Stimulated activated CD4-positive, alpha-beta T cell treated with anti-CD3 and anti-CD28 coated beads, Interleukin-4, amount 100 ng/mL, for 1 hour (primary cell): ENCODE measurements around the gene AMOTL1.

Source experiments
- DNase-seq: peaks from one replicate; pipeline ENCODE4 v3.0.0-alpha.2; 2020

Gene AMOTL1

DNA sequence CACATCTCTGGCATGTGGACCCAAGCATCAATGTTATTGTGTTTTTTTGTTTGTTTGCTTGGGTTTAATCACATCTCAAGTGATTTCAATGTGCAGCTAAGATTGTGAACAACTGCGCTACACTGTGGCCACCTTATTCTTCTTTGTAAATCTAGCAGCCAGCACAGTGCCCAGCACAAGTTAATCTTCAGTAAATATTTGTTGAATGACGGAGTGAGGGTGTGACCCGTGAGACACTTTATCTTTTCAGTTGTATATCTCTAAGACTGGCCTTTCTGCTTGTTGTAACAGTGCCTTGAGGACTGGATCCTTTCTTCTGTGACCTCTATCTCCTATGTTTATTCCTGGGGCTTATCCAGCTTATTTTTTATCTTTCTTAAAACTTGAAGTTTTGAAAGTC is 21.4 kb upstream of the AMOTL1 start:
- DNase-seq = no peak

DNA sequence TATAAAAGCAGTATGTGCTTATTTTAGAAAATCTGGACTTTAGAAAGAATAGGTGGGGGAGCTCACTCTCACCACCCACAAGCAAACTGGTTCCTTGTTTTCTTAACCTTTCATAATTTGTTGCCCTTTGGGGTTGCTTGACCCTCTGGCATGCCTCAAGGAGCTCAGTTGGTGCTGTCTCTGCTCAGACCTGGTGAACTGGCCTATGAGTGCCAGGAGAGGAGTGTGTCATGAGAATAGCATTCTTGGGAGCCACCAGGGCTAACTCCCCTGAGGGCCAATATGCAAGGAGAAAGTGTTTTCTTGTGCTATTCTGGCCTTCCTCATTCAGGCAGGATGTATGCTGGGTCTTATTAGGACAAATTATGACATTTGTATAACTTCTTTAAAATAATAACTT is 21.0 kb upstream of the AMOTL1 start:
- DNase-seq = no peak

DNA sequence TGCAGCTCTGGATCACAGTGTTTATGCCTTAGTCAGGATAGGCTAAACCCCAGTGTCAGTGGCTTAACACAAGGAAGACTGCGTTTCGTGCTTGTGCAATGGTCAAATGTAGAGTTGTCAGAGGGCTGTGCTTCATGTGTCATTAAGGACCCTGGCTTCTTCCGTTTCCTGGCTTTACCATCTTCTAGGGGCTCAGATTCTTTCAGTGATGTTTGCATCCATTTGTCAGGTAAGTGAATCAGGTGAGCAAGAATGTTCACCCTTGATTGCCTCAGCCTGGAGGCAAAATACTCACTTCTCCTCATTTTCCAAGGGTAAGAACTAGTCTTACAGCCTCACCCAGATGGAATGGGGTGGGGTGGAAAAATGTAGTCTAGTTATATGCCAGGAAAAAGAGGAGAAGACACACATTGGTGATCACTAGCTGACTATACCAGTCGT is 20.5 kb upstream of the AMOTL1 start:
- no peak for DNase-seq

DNA sequence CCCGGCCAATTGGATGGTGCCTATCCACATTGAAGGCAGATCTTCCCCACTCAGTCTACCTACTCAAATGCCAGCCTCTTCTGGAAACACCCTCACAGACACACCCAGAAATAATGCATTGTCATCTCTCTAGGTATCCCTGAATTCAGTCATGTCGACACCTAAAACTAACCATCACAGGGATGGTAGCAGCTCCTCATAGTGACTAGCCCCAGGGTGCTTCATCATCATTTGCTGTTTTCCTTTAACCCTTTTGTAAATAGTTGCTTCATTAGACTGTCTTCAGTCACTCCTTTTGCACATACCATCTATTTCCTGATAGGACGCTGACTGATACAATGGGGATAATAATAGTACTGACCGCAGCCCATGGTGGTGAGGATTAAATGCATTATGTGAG is 18.8 kb upstream of the AMOTL1 start:
- DNase-seq = no peak

DNA sequence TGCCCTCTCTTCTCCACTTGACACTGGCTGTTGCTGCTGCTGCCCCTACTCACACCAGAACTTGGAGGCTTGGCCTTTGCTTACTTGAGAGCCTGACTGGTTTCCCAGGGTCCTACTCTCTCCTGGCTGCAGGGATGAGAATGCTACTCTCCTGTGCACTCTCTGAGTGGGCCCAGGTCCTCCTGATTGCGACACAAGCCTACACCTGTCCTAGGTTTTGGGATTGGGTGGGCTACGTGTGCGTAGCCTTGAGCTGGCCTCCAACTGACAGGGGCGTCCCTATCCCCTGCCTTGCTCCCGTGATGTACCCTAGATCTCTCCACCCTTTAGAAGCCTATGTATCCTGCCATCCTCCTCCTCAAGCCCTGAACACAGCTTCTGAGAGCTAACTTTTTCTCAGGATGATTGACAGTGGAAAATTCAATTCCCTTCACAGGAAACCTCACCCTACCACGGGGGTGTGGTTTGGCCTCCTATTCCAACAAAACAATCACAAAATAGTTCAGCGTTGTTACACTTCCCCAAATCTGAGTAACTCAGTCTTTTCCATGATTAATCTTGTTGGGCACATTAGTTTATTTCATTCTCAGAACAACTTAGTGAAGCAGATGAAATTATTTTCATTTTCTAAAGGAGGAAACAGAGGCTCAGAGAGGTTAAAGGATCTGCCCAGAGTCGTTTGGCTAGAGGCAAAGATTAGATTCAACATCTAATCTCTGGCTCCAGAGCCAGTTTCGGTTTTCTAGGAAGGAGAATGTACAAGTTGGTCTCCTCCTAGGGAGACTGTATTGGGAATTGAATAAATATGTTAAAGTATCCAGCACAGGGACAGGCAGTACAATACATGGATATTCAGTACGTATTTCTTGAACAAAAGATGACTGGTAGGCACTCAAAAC is 17.6 kb upstream of the AMOTL1 start:
- DNase-seq = no peak

DNA sequence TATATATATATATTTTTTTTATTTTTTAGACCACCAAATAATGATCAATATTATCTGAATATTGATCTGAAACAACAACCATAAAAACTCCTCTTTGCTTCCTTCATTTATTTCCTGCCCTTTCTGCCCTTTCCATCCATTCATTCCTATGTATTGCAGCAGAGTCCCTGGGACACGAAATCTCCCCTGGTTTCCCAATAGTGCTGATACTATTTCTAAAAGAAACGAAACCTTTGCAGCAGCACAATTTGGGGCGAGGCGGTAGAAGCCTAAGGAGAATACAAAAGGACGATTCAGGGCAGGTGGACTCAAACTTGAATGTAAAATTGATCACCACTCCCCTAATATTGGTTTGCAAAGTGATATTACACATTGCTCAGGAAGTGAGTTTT is 16.9 kb upstream of the AMOTL1 start:
- no peak for DNase-seq

DNA sequence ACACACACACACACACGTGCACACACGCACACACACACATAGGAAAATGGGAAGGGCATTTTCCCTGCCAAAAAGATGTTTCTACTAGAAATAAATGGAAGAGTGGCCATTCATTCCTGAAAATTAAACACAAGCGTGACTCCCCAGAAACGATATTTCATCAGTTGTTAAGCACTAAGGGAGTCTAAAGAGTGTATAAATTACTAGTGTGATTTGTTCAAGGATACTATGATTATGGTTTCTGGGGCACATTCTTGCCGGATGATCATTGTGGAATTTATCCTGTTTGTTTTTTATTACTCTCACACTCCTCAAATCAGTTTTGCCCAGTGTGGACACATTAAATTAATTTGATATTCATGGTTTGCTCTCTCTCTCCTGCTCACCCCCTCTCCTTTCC is 16.4 kb upstream of the AMOTL1 start:
- DNase-seq = no peak

DNA sequence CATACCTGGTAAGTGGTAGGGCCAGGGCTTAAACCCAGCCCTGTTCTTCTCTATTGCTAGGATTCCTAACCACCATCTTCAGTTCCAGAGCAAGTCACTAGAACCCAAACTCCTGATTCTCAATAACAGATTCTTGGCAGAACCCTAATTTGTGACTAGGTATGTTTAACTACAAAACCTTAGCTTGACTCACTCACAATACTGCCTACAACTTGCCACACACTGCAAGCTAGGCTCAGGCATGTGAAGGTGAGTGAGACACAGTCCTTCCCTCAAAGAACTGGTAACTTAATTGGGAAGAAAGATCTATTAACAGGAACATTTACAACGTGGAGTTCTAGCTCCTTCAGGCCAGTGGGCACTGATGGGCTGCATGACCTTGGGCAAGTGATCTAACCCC is 14.5 kb upstream of the AMOTL1 start:
- no peak for DNase-seq

DNA sequence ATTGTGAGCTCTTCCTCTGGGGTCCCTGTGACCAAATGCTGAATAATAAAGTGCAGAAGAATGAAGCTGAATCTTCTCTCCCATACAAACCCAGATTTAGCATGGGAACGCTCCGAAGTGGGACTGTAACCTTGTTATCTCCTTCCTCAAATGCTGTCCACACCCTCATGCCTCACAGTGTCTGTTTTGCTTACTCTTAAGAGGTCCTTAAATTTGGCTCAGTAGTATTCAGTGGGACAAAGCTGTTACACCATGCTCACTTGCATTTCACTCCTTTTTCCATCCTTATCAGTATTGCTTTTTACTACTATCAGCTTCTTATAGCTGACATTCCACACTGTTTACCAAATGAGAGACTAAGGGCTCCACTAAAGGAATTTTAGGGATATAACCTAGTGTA is 13.8 kb upstream of the AMOTL1 start:
- no peak for DNase-seq

DNA sequence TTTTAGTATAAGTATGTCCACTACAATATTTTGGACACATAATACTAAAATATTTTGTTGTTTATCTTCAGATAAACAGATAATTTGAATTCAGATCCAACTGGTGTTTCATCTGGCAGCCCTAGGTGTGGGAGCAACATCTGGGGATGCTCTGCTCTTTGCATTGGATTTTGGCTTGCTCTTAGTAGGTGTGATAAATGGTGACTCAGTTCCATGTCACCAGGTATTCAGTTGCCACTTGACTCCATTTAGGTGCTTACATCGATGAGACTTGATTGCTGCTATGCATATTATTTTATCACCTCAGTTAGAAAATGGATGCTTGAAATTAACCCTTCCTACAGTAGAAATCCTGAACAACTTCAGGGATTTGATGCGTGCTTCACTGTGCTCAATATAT is 13.3 kb upstream of the AMOTL1 start:
- DNase-seq = no peak

DNA sequence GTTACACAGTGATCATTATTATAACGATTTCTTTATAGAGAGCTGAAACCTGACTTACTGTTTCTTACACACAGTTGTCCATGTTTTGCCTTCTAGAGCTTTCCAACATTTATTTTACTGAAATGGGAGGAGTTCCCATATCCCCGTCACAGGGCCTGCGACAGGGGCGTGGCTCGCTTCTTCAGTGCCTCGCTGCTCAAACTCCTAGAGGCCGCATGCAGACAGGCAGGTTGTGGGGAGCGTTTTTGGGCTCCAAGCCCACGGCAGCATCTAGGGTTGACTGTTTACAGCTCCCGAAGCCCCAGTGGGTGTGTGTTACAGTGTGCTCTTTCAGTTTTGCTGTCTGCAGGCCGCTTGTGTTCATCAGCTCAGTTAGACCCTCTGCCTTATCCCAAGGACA is 12.7 kb upstream of the AMOTL1 start:
- DNase-seq = no peak

DNA sequence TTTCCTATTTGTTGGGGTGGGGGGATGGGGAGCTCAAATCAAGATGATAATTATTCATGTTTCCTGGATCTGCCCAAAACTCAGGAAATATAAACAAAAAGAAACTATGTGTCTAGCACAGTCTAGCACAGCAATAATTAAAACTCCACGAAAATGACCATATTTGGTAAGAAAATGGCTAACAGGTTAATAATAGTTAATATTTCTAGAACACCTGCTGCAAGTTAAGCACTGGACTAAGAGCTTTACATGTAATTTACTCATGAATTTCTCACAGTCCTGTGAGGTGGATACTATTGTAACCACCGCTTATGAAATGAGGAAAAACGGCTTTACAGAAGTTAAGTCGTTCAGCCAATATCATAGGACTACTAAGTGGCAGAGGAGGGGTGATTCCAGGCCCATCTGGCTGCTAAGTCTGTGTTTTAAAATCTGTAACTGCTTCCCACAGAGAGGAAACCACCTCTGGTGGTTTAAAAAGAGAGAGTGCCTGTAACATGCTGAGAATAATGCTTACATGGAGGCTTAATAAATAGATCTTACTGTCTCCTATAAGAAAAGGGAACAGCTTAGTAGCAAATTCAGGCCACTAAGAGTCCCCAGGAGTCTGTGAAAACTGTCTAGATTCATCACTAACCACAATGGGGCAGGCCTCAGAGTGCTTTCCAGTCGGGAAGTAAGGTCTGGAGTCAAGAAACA is 11.0 kb upstream of the AMOTL1 start:
- DNase-seq = no peak

DNA sequence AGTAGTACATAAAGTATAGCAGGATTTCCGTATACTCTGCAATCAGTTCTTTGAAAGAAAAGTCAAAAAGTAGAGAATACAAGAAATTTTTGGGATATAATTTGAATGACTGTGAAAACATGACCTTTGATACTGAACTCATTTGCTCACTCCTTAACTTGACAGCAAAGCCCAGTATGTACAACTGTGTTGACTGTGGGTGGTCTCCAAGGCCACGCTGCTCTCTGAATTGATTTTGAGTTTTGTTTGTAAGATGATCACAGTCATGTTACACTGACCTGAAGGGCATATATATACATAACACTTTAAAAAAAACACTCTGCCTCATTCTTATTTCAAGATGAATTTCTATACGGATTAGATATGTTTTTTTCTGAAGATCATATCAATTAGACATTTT is 9.5 kb upstream of the AMOTL1 start:
- no peak for DNase-seq

DNA sequence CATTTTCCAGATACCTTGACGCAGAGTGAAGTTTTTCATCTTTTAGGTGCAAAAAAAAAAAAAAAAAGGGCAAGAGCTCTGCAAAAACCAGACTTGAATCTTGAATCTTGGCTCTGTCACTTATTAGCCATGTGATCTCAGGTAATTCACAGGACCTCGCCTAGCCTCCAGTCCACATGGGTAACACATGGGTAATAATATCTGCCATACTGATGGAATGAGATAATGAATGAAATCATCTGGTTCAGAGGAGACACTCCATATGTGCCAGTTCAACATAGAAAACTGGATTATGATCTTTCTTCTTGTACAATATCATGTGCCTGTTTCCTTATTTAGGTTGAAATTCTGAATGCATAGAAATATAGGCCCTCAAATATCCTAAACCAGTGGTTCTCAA is 8.6 kb upstream of the AMOTL1 start:
- DNase-seq = no peak

DNA sequence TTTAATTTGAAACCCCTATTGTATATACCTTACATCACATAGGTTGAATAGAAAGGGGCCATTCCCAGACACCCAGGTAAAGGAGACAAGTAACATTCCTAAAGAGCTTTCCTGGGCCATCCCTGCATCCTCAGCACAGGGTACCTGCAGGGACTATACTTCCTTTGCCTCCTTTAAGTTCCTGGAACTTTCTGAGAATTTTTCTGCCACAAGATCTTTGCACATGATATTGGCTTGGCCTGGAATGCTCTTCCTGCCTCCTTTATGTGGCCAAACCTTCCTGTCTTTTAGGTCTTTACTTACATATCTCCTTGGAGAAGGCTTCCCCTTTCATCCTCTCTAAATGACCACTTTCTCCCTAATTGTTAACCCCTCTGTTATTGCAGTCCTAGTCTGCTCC is 7.9 kb upstream of the AMOTL1 start:
- no peak for DNase-seq

DNA sequence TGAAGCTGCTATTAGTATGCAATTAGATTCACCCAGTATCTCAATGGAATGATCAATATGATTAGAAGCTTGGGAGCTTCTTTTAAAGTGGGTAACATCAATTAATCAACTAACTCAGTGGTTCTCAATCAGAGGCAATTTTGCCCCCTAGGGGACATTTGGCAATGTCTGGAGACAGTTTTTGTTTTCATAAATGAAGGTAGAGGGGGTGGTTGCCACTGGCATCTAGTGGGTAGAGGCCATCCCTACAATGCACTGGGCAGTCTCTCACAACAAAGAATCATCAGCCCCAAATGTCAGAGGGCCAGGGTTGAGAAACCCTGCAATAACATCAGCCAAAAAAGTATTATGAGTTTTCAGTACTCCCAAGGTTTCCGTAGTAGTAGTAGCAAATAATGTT is 5.9 kb upstream of the AMOTL1 start:
- DNase-seq = no peak

DNA sequence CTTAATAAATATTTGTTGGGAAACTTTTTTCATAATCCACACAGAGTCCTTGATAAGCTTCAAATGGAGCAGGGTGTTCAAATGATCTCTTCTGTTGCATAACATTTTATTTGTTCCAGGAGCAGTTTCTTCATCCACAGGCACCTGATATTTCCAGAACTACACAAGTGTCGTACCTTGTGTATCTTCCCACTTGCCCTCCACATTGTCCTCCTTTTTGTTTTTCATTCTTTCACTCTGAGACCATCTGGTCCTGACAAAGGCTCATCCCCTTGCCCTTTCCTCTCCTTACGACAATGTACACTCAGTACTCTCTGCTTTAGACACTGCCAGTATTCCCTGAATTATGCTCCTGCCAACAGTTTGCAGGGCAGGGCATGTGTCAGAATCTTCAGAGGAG is 5.2 kb upstream of the AMOTL1 start:
- DNase-seq = no peak

DNA sequence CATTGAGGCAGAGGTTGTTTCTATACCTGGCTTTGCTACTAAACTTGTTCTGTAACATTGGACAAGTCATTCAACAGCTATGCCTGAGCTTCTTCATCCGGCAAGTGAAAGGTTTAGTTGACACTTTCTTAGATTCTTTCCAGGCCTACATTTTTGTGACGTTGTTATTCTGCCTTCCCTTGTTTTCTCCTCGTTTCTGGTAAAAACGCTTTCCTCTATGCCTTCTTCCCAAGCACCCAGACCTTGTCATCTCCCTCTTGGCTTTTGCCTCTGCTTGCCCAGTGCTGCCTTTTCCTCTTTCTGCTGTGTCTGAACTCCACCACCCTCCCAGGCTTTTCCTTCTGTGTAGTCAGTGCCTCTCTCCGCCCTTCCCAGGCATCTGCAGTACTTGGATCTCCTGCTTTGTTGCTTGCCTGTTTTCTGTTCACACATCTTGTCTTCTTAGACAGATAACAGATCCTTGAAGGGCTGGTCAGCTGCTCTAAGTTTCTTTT is 1.4 kb upstream of the AMOTL1 start:
- DNase-seq = no peak

DNA sequence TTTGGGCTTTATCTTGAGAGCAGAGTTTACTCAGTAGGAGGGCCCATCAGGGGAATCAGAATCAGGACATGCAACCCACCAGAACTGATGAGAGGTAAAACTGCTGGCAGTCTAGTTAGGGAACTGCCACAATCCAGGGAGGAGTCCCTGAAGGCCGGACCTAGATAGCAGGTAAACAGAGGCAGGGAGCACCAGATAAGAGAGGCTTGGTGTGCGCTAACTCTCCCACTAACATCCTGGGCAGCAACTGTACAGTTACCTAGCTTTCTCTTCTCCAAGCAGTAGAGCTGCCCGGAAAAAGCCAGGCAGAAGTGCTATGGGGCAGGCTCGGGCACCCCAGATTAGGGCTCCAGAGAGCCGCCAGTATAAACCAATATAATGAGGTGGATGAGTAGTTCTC is 865 bp upstream of the AMOTL1 start:
- no peak for DNase-seq

DNA sequence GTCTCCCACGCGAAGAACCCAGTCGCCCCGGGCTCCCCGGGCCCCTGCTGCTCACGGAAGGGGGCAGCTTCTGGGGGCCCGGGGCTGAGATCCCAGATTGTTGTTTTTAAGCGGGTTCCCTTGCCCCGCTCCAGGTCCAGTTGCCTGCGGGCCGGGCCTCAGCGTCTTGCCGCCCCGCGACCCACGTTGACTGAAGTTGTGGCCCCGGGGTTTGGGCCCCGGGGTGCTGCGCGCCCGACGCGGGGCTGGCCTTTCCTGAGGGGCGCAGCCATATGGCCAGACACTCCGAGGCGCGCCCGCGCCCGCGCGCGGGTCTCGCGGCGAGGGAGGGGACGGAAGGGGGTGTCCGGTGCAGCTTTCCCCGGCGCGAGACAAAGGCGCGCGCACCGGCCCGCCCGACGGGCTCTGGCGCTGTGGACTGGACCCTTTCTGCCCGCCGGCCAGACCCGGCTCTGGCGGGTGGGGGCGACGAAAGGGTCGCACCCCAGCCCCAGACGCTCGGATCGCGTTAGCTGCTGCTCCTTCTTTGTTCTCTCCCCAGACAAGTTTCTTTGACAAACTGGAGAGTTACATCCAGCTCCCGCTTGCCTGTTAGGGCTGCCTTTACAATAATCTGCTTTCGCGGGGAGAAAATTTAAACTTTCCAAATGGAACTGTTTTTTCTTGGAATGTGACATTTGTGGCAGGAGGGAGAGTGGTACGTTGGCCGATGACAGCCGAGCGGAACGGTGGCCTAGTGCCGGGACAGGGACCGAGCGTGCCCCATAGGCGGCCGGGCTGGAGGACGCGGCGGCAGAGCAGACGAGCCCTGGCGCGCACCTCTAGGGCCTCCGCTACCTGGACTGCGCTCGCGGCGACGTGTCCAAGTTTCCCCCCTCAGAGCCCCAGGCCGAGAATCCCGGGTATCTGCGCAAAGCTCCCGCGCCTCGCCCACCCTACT is 716 bp downstream of the AMOTL1 start:
- no peak for DNase-seq

DNA sequence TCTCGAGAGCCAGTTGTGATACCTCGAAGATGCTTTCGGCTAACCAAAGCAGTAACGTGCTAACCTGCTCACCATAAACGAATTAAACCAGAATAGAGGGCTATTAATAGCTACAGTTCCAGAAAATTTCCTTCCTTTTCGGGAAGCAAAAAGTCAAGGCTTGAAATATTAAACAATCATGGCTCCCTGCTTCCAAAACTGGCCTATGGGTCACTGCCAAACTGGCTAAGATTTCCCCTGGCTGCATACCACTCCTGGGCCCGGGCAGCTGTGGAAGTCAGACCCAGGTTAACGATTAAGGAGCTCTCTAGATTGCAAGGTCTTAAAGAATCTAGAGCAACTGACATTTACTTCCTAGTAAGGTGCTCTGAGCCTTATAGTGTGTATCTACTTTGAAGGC is 1.7 kb downstream of the AMOTL1 start:
- no peak for DNase-seq

DNA sequence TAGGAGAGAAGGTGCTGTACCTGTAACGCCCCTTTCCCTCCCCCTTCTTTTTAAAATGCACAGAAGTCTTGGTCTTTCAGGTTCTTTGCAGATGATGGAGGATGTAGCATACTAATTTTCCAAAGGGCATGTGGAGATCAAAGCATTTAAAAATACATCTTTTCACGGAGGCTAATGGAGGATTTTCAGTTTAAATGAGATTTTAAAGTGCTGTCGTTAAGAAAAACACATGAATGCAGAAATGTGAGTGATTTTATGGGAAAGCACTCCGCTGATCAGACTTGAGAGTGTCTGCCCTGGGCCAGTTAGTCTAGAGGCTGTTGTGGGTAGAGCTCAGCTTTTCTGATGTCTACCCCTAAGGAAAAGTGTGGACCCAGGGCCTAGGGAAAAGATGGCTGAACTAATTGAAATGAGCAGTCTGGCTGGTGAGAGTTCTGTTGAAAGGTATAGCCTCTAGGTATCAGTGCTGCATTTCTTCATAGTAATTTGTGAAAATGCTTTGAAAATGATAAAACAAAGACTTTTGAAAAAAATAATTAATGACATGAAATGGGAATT is 2.5 kb downstream of the AMOTL1 start:
- no peak for DNase-seq

DNA sequence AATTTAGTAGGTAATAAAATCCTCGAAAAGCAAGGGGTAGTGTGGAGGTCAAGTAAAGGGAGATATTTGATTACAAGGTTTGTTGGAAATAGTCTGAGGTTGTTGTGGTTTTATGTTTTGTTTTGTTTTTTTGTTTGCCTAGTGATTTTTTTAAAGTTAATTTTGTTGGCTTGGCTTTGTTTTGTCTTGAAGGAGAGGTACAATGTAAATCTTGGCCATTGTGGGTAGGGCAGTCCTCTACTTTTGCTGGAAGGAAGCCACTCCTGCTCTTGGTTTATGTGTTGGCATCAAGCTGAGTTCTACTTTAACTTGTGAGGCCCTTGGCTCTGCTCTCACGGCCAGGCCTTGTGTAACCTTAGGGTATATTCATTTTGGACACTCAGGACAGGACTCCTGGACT is 3.2 kb downstream of the AMOTL1 start:
- DNase-seq = no peak
